HEK293T (cell line): Measurements from ENCODE around the gene MET.

Experiments used
- ARNT ChIP-seq: fragments of 450-650 bp; IDR thresholded peaks from 2 replicates; pipeline ENCODE4 v1.6.1; 2017; ENCODE audit warnings: mild to moderate bottlenecking
- BHLHE40 ChIP-seq: fragments of 450-650 bp; IDR thresholded peaks from 2 replicates; pipeline ENCODE4 v1.6.1; 2016; ENCODE audit warnings: mild to moderate bottlenecking, moderate library complexity, borderline replicate concordance
- CTBP1 ChIP-seq: fragments of 450-650 bp; IDR thresholded peaks from 2 replicates; pipeline ENCODE4 v1.6.1; 2016; ENCODE audit warnings: borderline replicate concordance
- ELF4 ChIP-seq: fragments of 450-650 bp; IDR thresholded peaks from 2 replicates; pipeline ENCODE4 v1.6.1; 2017; ENCODE audit warnings: antibody characterized with exemption
- FOXA1 ChIP-seq: fragments of 450-650 bp; IDR thresholded peaks from 2 replicates; pipeline ENCODE4 v1.6.1; 2016; ENCODE audit warnings: mild to moderate bottlenecking
- FOXM1 ChIP-seq: fragments of 450-650 bp; IDR thresholded peaks from 2 replicates; pipeline ENCODE4 v1.6.1; 2017; ENCODE audit warnings: mild to moderate bottlenecking, borderline replicate concordance
- HDGF ChIP-seq: fragments of 450-650 bp; IDR thresholded peaks from 2 replicates; pipeline ENCODE4 v1.6.1; 2017; ENCODE audit warnings: antibody characterized with exemption, borderline replicate concordance
- L3MBTL2 ChIP-seq: fragments of 450-650 bp; conservative IDR thresholded peaks from 2 replicates; pipeline ENCODE4 v1.6.1; 2016; ENCODE audit warnings: mild to moderate bottlenecking
- LEF1 ChIP-seq: fragments of 450-650 bp; IDR thresholded peaks from 2 replicates; pipeline ENCODE4 v1.6.1; 2017; ENCODE audit warnings: mild to moderate bottlenecking, borderline replicate concordance
- SP1 ChIP-seq: fragments of 450-650 bp; IDR thresholded peaks from 2 replicates; pipeline ENCODE4 v1.6.1; 2017
- SUZ12 ChIP-seq: fragments of 450-650 bp; IDR thresholded peaks from 2 replicates; pipeline ENCODE4 v1.6.1; 2016; ENCODE audit warnings: mild to moderate bottlenecking
- TARDBP ChIP-seq: fragments of 450-650 bp; IDR thresholded peaks from 2 replicates; pipeline ENCODE4 v1.6.1; 2016
- ZNF384 ChIP-seq: fragments of 450-650 bp; IDR thresholded peaks from 2 replicates; pipeline ENCODE4 v1.6.1; 2016

DNA sequence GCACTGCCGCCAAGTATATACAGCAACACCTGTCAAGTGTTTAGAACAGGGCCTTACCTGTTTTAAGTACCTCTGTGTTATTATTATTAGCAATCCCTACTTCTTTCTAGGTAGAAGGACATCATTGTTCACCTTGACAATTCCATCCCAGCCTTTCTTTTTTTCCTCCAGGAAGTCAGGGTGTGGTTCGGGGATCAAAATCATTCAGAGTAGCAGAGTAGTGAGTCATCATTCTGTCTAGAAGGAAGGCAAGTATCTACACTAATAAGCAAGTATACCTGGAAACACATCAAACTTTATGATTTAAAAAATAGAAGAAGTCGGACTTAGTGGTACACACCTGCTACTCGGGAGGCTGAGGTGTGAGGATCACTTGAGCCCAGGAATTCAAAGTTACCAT, 164.9 kb downstream of the MET start:
- TF ChIP-seq LEF1 (no peak), ARNT (no peak), TARDBP (no peak), BHLHE40 (no peak), CTBP1 (no peak), SP1 (no peak), ELF4 (no peak), SUZ12 (no peak), FOXA1 (no peak), HDGF (no peak), FOXM1 (no peak), L3MBTL2 (no peak), ZNF384 (no peak)
